ENCODE measurements around the gene CREB3L1. TPM values are rescaled to one million over a fixed set of nuclear protein-coding genes. Genes with fewer than 3 reads are reported as not detected.

CREB3L1 gene
- total RNA-seq, 2 donors from 2014 or later: not detected

- Mint-ChIP-seq H3K4me1 (ENCODE audit: low read depth) (peaks cover 33% of the 10 kb centered on the region), H3K4me3 (peak overlapping the region; percentile 30 to 45)
Observed at GRCh38 chr11:46367244-46367915, 89.9 kb downstream of the CREB3L1 start.

GRCh38 chr11:46367916-46368267 is 90.4 kb downstream of the CREB3L1 start:
- Mint-ChIP-seq H3K36me3 (ENCODE audit: insufficient read depth in 2 of 2) (peaks cover 0 to 4% of the 10 kb centered on the region in 2 donors), H3K4me1 (ENCODE audit: low read depth) (peaks cover 28% of the 10 kb centered on the region), H3K9me3 (no peaks in the 10 kb centered on the region), H3K27me3 (ENCODE audit: low read depth) (no peaks in the 10 kb centered on the region), H3K27ac (no peak overlapping the region), H3K4me3 (no peak overlapping the region)
- ATAC-seq (replicated peaks in 1 of 2) (no peak), DNase-seq (no peak)

More at GRCh38 chr11:46367244-46367915, 89.9 kb downstream of the CREB3L1 start:
- Mint-ChIP-seq H3K27me3 (ENCODE audit: low read depth) (no peaks in the 10 kb centered on the region), H3K27ac (peak overlapping the region; percentile 63), H3K36me3 (ENCODE audit: insufficient read depth in 2 of 2) (peaks cover 0 to 5% of the 10 kb centered on the region in 2 donors), H3K9me3 (no peaks in the 10 kb centered on the region)
- ATAC-seq (replicated peaks in 1 of 2): peak; percentile 82 to 87
- peak; percentile 76 to 85 for DNase-seq

GRCh38 chr11:46369458-46370152 is 92.1 kb downstream of the CREB3L1 start:
- no peak overlapping the region for H3K4me3 Mint-ChIP-seq
- H3K36me3 Mint-ChIP-seq (ENCODE audit: insufficient read depth in 2 of 2): peaks cover 0 to 3% of the 10 kb centered on the region in 2 donors
- no peaks in the 10 kb centered on the region for H3K9me3 Mint-ChIP-seq
- no peak overlapping the region for H3K27ac Mint-ChIP-seq
- no peaks in the 10 kb centered on the region for H3K27me3 Mint-ChIP-seq (ENCODE audit: low read depth)
- peaks cover 24% of the 10 kb centered on the region for H3K4me1 Mint-ChIP-seq (ENCODE audit: low read depth)
- DNase-seq: peak; percentile 62 to 67
- ATAC-seq (replicated peaks in 1 of 2): peak; percentile 61

GRCh38 chr11:46370253-46370652 is 92.8 kb downstream of the CREB3L1 start:
- DNase-seq (no peak), ATAC-seq (replicated peaks in 1 of 2) (no peak)
- Mint-ChIP-seq H3K27ac (no peak overlapping the region), H3K4me1 (ENCODE audit: low read depth) (peaks cover 24% of the 10 kb centered on the region), H3K9me3 (no peaks in the 10 kb centered on the region), H3K27me3 (ENCODE audit: low read depth) (no peaks in the 10 kb centered on the region), H3K36me3 (ENCODE audit: insufficient read depth in 2 of 2) (peaks cover 0 to 3% of the 10 kb centered on the region in 2 donors), H3K4me3 (no peak overlapping the region)

Other genes starting within 250 kb of the CREB3L1 start
- gene PHF21A, start 156.2 kb upstream of the CREB3L1 start, total RNA-seq: 10 to 100 TPM; 69.2 to 70.2 TPM
- gene DGKZ, start 69.8 kb downstream of the CREB3L1 start, total RNA-seq: 10 to 100 TPM; 84.2 to 94.0 TPM
- gene MDK, start 104.0 kb downstream of the CREB3L1 start, total RNA-seq: 10 to 100 TPM; 11.9 to 12.8 TPM
- gene CHRM4, start 114.1 kb downstream of the CREB3L1 start, total RNA-seq: under 1 TPM; 0.26 to 0.63 TPM

All from activated T-cell treated with anti-CD3 and anti-CD28 coated beads, Interleukin-2, amount 50 U/mL, for 72 hours (primary cell).